IMR-90 (cell line): ENCODE results near the gene PRDM10. TPM values are rescaled to one million over a fixed set of nuclear protein-coding genes. Genes with fewer than 3 reads are reported as not detected.

Experiments
- ATAC-seq: fragments of 200-7000 bp; cut with Tn5 transposase; 2 replicates; pipeline ENCODE4 v1.9.1; 2020; ENCODE audit warnings: low read depth, mild to moderate bottlenecking, moderate library complexity
- BruUV-seq: library from RNA; stranded (reverse); fragments of 400-500 nt; replicated peaks from 2 replicates; lab custom pipeline; 2021; lab: Mats Ljungman, UMichigan
- CTCF ChIA-PET: fragments of 300-600 bp; formaldehyde crosslinking; extraction: SDS; loops from one replicate; lab custom pipeline; 2021; ENCODE audit warnings: antibody characterized with exemption; lab: Yijun Ruan, JAX
- POLR2A ChIA-PET: fragments of 300-600 bp; sonication (Branson Sonifier 250); formaldehyde crosslinking; loops from one replicate; lab custom pipeline; 2022; ENCODE audit warnings: antibody characterized with exemption; ENCODE audit not compliant: unreplicated experiment; lab: Charles Lee
- DNase-seq: peaks from one replicate; pipeline ENCODE4 v3.0.0; 2013
- H2AFZ ChIP-seq: replicated peaks from 2 replicates; pipeline ENCODE3; 2013; ENCODE audit warnings: low read length, mild to moderate bottlenecking; ENCODE audit not compliant: poor library complexity
- H2AK5ac ChIP-seq: 2 replicates; pipeline ENCODE4 v1.6.1; 2013; ENCODE audit warnings: low read depth, low read length, inconsistent platforms
- H2AK9ac ChIP-seq: replicated peaks from 2 replicates; pipeline ENCODE3; 2013; ENCODE audit warnings: mild to moderate bottlenecking, low read depth, low read length, moderate library complexity; ENCODE audit not compliant: poor library complexity
- H2BK120ac ChIP-seq: 2 replicates; pipeline ENCODE4 v1.6.1; 2013; ENCODE audit warnings: low read depth, low read length, inconsistent platforms
- H2BK15ac ChIP-seq: 3 replicates; pipeline ENCODE4 v1.6.1; 2013; ENCODE audit warnings: low read depth, low read length, inconsistent platforms
- H2BK20ac ChIP-seq: 2 replicates; pipeline ENCODE4 v1.6.1; 2013; ENCODE audit warnings: low read depth, mild to moderate bottlenecking, inconsistent platforms, low read length, moderate library complexity
- H2BK5ac ChIP-seq: 2 replicates; pipeline ENCODE4 v1.6.1; 2013; ENCODE audit warnings: mild to moderate bottlenecking, low read depth, low read length, inconsistent platforms; ENCODE audit not compliant: poor library complexity, severe bottlenecking
- H3K14ac ChIP-seq: replicated peaks from 2 replicates; pipeline ENCODE4 v1.6.1; 2013; ENCODE audit warnings: low read depth, low read length, inconsistent platforms
- H3K18ac ChIP-seq: 2 replicates; pipeline ENCODE4 v1.6.1; 2013; ENCODE audit warnings: low read depth, low read length, control low read depth
- H3K23ac ChIP-seq: 2 replicates; pipeline ENCODE4 v1.6.1; 2013; ENCODE audit warnings: low read depth, low read length, inconsistent platforms
- H3K27ac ChIP-seq: 2 replicates; pipeline ENCODE4 v1.5.1; 2013; ENCODE audit warnings: mild to moderate bottlenecking, control low read depth, low read length; ENCODE audit not compliant: insufficient read depth
- H3K27me3 ChIP-seq: 2 replicates; pipeline ENCODE4 v1.6.1; 2013; ENCODE audit warnings: low read length; ENCODE audit not compliant: control insufficient read depth, insufficient read depth
- H3K36me3 ChIP-seq: 2 replicates; pipeline ENCODE4 v1.6.1; 2013; ENCODE audit warnings: low read length, mixed read lengths; ENCODE audit not compliant: control insufficient read depth, insufficient read depth
- H3K4ac ChIP-seq: 2 replicates; pipeline ENCODE4 v1.6.1; 2013; ENCODE audit warnings: low read depth, low read length, inconsistent platforms
- H3K4me1 ChIP-seq: 2 replicates; pipeline ENCODE4 v1.6.1; 2013; ENCODE audit warnings: low read length, mixed read lengths; ENCODE audit not compliant: control insufficient read depth, insufficient read depth
- H3K4me2 ChIP-seq: 2 replicates; pipeline ENCODE4 v1.6.1; 2013; ENCODE audit warnings: low read depth, mild to moderate bottlenecking, control low read depth, low read length, moderate library complexity
- H3K4me3 ChIP-seq: 2 replicates; pipeline ENCODE4 v1.5.1; 2013; ENCODE audit warnings: low read depth, mild to moderate bottlenecking, control low read depth, low read length, moderate library complexity; ENCODE audit not compliant: insufficient read depth
- H3K56ac ChIP-seq: 2 replicates; pipeline ENCODE4 v1.6.1; 2013; ENCODE audit warnings: low read length, inconsistent platforms; ENCODE audit not compliant: insufficient read depth; ENCODE audit errors: extremely low read depth
- H3K79me1 ChIP-seq, 2 experiments: 2 replicates each; pipeline ENCODE4 v1.6.1; 2013; ENCODE audit warnings: low read length in 2 of 2, inconsistent platforms in 1 of 2, low read depth in 1 of 2
- H3K9ac ChIP-seq: 2 replicates; pipeline ENCODE4 v1.6.1; 2013; ENCODE audit warnings: low read depth, low read length, control low read depth
- H3K9me1 ChIP-seq: 2 replicates; pipeline ENCODE4 v1.6.1; 2013; ENCODE audit warnings: low read length, inconsistent platforms; ENCODE audit not compliant: insufficient read depth
- H3K9me3 ChIP-seq: 2 replicates; pipeline ENCODE4 v1.6.1; 2013; ENCODE audit warnings: low read length; ENCODE audit not compliant: control insufficient read depth, insufficient read depth
- H4K20me1 ChIP-seq: 2 replicates; pipeline ENCODE4 v1.6.1; 2013; ENCODE audit warnings: low read length, inconsistent platforms; ENCODE audit not compliant: insufficient read depth
- H4K5ac ChIP-seq: 2 replicates; pipeline ENCODE4 v1.6.1; 2013; ENCODE audit warnings: mild to moderate bottlenecking, low read depth, low read length, control low read depth
- H4K8ac ChIP-seq, 2 experiments: 2 replicates each; pipeline ENCODE4 v1.6.1; 2013; ENCODE audit warnings: low read depth in 2 of 2, low read length in 2 of 2, control low read depth in 1 of 2, inconsistent platforms in 1 of 2
- H4K91ac ChIP-seq: 2 replicates; pipeline ENCODE4 v1.6.1; 2013; ENCODE audit warnings: low read depth, low read length, inconsistent platforms; ENCODE audit not compliant: insufficient read depth
- BHLHE40 ChIP-seq: fragments of 150-350 bp; IDR thresholded peaks from 2 replicates; pipeline ENCODE4 v1.6.1; 2016; ENCODE audit warnings: mild to moderate bottlenecking, low read depth, low read length
- CEBPB ChIP-seq: IDR thresholded peaks from 2 replicates; pipeline ENCODE4 v1.6.1; 2012; ENCODE audit warnings: low read depth, low read length, improper control_type of control experiment
- CHD1 ChIP-seq: IDR thresholded peaks from 2 replicates; pipeline ENCODE4 v1.6.1; 2012; ENCODE audit warnings: low read depth, low read length, improper control_type of control experiment
- FOS ChIP-seq: fragments of 150-350 bp; IDR thresholded peaks from 2 replicates; pipeline ENCODE4 v1.6.1; 2016; ENCODE audit warnings: low read depth, low read length
- MAFK ChIP-seq: IDR thresholded peaks from 2 replicates; pipeline ENCODE4 v1.6.1; 2012; ENCODE audit warnings: low read depth, low read length, improper control_type of control experiment
- MAZ ChIP-seq: IDR thresholded peaks from 2 replicates; pipeline ENCODE4 v1.6.1; 2012; ENCODE audit warnings: low read depth, mild to moderate bottlenecking, low read length, improper control_type of control experiment, moderate library complexity, borderline replicate concordance
- MXI1 ChIP-seq: IDR thresholded peaks from 2 replicates; pipeline ENCODE4 v1.6.1; 2012; ENCODE audit warnings: low read depth, mild to moderate bottlenecking, low read length, moderate library complexity, borderline replicate concordance
- NFE2L2 ChIP-seq: fragments of 150-350 bp; IDR thresholded peaks from 2 replicates; pipeline ENCODE4 v1.6.1; 2016; ENCODE audit warnings: low read depth, mild to moderate bottlenecking, low read length
- POLR2A ChIP-seq: IDR thresholded peaks from 2 replicates; pipeline ENCODE4 v1.6.1; 2012; ENCODE audit warnings: mild to moderate bottlenecking, low read depth, low read length
- RAD21 ChIP-seq: IDR thresholded peaks from 2 replicates; pipeline ENCODE4 v1.6.1; 2012; ENCODE audit warnings: low read length, improper control_type of control experiment
- RCOR1 ChIP-seq: IDR thresholded peaks from 2 replicates; pipeline ENCODE4 v1.6.1; 2012; ENCODE audit warnings: mild to moderate bottlenecking, low read length, improper control_type of control experiment; ENCODE audit not compliant: insufficient replicate concordance
- RFX5 ChIP-seq: IDR thresholded peaks from 2 replicates; pipeline ENCODE4 v1.8.0; 2012; ENCODE audit warnings: low read depth, mild to moderate bottlenecking, low read length, moderate library complexity
- SMC3 ChIP-seq: fragments of 150-350 bp; IDR thresholded peaks from 2 replicates; pipeline ENCODE4 v1.6.1; 2016; ENCODE audit warnings: low read depth, mild to moderate bottlenecking, antibody characterized with exemption, low read length, moderate library complexity
- WGBS, 2 experiments: methylation state at CpG; one replicate each; pipeline versions ENCODE4 v1.1.5 to v1.1.7; 2013; ENCODE audit warnings: missing lambda C conversion rate in 2 of 2; ENCODE audit not compliant: insufficient read length in 1 of 2; ENCODE audit errors: extremely low coverage in 2 of 2; 5-methylcytosine and 5-hydroxymethylcytosine counted together
- dilution Hi-C: fragments of 300-500 bp; cut with HindIII; formaldehyde crosslinking; loops from one replicate; pipeline ENCODE4 v1.14.3; 2018; ENCODE audit warnings: low sequenced_read_pairs; ENCODE audit not compliant: unreplicated experiment
- in situ Hi-C: fragments of 300-500 bp; cut with MboI; formaldehyde crosslinking; loops from 3 replicates; pipeline ENCODE4 v1.14.3; 2019; ENCODE audit warnings: low sequenced_read_pairs, inconsistent platforms, mixed read lengths
- intact Hi-C: fragments of 100-400 bp; cut with micrococcal nuclease; formaldehyde crosslinking; loops from 2 replicates; pipeline ENCODE4 v1.10.0; 2022
- polyA plus RNA-seq, 3 experiments: library from polyadenylated mRNA; depleted of rRNA; stranded (reverse); fragments of >200 nt; gene quantifications; 2 replicates each; pipeline ENCODE4 v1.2.3, GENCODE V29; 2012; ENCODE audit warnings: low replicate concordance in 1 of 3
- total RNA-seq: library from RNA; depleted of rRNA; stranded (reverse); fragments of >200 nt; gene quantifications from 2 replicates; pipeline ENCODE4 v1.2.3, GENCODE V29; 2012
- TF ChIP-seq, protein P1 (sequence below): conservative IDR thresholded peaks from 2 replicates; pipeline ENCODE4 v1.5.1; 2012; ENCODE audit warnings: mild to moderate bottlenecking, low read depth, low read length, improper control_type of control experiment
- TF ChIP-seq, protein P2 (sequence below): fragments of 150-350 bp; IDR thresholded peaks from 2 replicates; pipeline ENCODE4 v1.6.1; 2016; ENCODE audit warnings: low read depth, mild to moderate bottlenecking, low read length, moderate library complexity, borderline replicate concordance

PRDM10 gene
- total and polyA plus RNA-seq, 2 of the 4 experiments (the other 2 are of a cell fraction), result 3.1 to 6.5 TPM

DNA sequence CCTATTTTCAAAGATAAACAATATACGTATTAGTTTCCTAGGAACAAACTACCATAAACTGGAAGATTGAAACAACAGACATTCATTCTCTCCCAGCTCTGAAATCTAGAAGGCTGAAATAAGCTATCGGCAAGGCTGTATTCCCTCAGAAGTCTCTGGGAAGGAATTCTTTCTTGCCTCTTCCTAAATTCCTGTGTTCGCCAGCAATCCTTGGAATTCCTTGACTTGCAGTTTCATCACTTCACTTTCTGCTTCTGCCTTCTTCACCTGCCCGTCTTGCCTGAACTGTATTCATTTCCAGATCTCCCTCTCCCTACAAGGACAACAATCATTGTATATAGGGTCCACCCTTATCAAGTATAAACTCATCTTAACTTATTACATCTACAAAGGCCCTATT is 17.7 kb upstream of the PRDM10 start:
- Histone ChIP-seq H2BK5ac (no peak overlapping the region), H2AK5ac (no peak overlapping the region), H4K5ac (no peak overlapping the region), H3K27me3 (no peaks in the 10 kb centered on the region), H3K36me3 (no peaks in the 10 kb centered on the region), H4K91ac (no peak overlapping the region), H3K4me2 (no peak overlapping the region), H3K9me3 (no peaks in the 10 kb centered on the region), H3K14ac (no peak overlapping the region; the same call in 1 of the 2 replicates), H3K9me1 (peaks cover 2% of the 10 kb centered on the region; the same call in 1 of the 2 replicates), H3K56ac (no peak overlapping the region), H3K79me1 (no peaks in the 10 kb centered on the region), H4K20me1 (no peaks in the 10 kb centered on the region), H2AFZ (no peak overlapping the region), H3K4me1 (peaks cover 4% of the 10 kb centered on the region), H3K4ac (no peak overlapping the region), H2BK15ac (no peak overlapping the region), H3K4me3 (no peak overlapping the region), H2BK120ac (no peak overlapping the region), H4K8ac (no peak overlapping the region), H2AK9ac (no peak overlapping the region), H3K9ac (no peak overlapping the region), H3K18ac (no peak overlapping the region), H3K27ac (no peak overlapping the region), H2BK20ac (peak overlapping the region; percentile 69; the same call in 1 of the 2 replicates), H3K23ac (no peak overlapping the region; the same call in 1 of the 2 replicates)
- CTCF ChIA-PET, result interaction anchor here (0.6 kb wide), 1 partner anchor 313 kb away, joined by 5 read pairs; no protein-coding TSS in a partner anchor
- in situ Hi-C loops (no loop called here), dilution Hi-C loops (no loop called here), intact Hi-C loops (no loop called here)
- no peak for ATAC-seq
- 83% methylated on average over 2 of the region's 4 CpGs; no CpG with 5 or more reads in 1 of the 2 experiments for WGBS, 2 experiments
- peak; percentile 9 for DNase-seq
- TF ChIP-seq, protein P1, sequence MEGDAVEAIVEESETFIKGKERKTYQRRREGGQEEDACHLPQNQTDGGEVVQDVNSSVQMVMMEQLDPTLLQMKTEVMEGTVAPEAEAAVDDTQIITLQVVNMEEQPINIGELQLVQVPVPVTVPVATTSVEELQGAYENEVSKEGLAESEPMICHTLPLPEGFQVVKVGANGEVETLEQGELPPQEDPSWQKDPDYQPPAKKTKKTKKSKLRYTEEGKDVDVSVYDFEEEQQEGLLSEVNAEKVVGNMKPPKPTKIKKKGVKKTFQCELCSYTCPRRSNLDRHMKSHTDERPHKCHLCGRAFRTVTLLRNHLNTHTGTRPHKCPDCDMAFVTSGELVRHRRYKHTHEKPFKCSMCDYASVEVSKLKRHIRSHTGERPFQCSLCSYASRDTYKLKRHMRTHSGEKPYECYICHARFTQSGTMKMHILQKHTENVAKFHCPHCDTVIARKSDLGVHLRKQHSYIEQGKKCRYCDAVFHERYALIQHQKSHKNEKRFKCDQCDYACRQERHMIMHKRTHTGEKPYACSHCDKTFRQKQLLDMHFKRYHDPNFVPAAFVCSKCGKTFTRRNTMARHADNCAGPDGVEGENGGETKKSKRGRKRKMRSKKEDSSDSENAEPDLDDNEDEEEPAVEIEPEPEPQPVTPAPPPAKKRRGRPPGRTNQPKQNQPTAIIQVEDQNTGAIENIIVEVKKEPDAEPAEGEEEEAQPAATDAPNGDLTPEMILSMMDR, result no peak
- TF ChIP-seq NFE2L2 (no peak), MAZ (no peak), FOS (no peak), BHLHE40 (no peak), RFX5 (no peak), MAFK (no peak), SMC3 (no peak), RCOR1 (no peak), CEBPB (no peak), RAD21 (no peak), CHD1 (no peak), MXI1 (no peak), POLR2A (no peak)
- TF ChIP-seq, protein P2, sequence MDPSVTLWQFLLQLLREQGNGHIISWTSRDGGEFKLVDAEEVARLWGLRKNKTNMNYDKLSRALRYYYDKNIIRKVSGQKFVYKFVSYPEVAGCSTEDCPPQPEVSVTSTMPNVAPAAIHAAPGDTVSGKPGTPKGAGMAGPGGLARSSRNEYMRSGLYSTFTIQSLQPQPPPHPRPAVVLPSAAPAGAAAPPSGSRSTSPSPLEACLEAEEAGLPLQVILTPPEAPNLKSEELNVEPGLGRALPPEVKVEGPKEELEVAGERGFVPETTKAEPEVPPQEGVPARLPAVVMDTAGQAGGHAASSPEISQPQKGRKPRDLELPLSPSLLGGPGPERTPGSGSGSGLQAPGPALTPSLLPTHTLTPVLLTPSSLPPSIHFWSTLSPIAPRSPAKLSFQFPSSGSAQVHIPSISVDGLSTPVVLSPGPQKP, result no peak
- POLR2A ChIA-PET, result no interaction called here
- BruUV-seq, result no TSS peak
